Kidney (tissue), 14 donors: ENCODE data around the gene IPO11. TPM values are rescaled to one million over a fixed set of nuclear protein-coding genes. Genes with fewer than 3 reads are reported as not detected.
A peak's percentile ranks its signal among the peaks of the same experiment; 100 is the strongest.

Source experiments
- DNase-seq, 5 donors: peaks; one replicate each; pipeline ENCODE4 v3.0.0-alpha.2; 2013 to 2020
- FAIRE-seq: peaks from 2 replicates; lab custom pipeline; 2012; peaks lifted over from hg19 to GRCh38; lab: Jason Lieb, UNC
- H3K27ac ChIP-seq, 2 donors: one replicate each; pipeline ENCODE4 v1.7.0; 2013; ENCODE audit warnings: low read depth in 2 of 2, low read length in 2 of 2, inconsistent platforms in 1 of 2
- H3K27me3 ChIP-seq: one replicate; pipeline ENCODE4 v1.7.1; 2013; ENCODE audit warnings: low read length, inconsistent platforms; ENCODE audit not compliant: control insufficient read depth, insufficient read depth
- H3K36me3 ChIP-seq, 3 donors: one replicate each; pipeline versions ENCODE4 v1.7.0 to v1.7.1; 2013; ENCODE audit warnings: low read length in 3 of 3, control low read depth in 1 of 3, inconsistent platforms in 1 of 3; ENCODE audit not compliant: insufficient read depth in 3 of 3, control insufficient read depth in 2 of 3
- H3K4me1 ChIP-seq, 3 donors: one replicate each; pipeline versions ENCODE4 v1.7.0 to v1.7.1; 2013; ENCODE audit warnings: low read length in 3 of 3, inconsistent platforms in 1 of 3, low read depth in 1 of 3; ENCODE audit not compliant: control insufficient read depth in 2 of 3, insufficient read depth in 2 of 3
- H3K4me3 ChIP-seq, 3 donors: one replicate each; pipeline versions ENCODE4 v1.7.0 to v1.8.1; 2013; ENCODE audit warnings: low read length in 3 of 3, control low read depth in 1 of 3, inconsistent platforms in 1 of 3
- H3K9ac ChIP-seq, 3 donors: one replicate each; pipeline versions ENCODE4 v1.7.0 to v1.7.1; 2013; ENCODE audit warnings: low read length in 3 of 3, control low read depth in 1 of 3, inconsistent platforms in 1 of 3
- H3K9me3 ChIP-seq, 3 donors: one replicate each; pipeline versions ENCODE4 v1.7.0 to v1.7.1; 2013; ENCODE audit warnings: low read length in 3 of 3, control low read depth in 1 of 3, inconsistent platforms in 1 of 3; ENCODE audit not compliant: control insufficient read depth in 2 of 3, insufficient read depth in 1 of 3
- intact Hi-C: fragments of 100-400 bp; cut with DNase I; formaldehyde crosslinking; loops from one replicate; pipeline ENCODE4 v1.11.1; 2022
- polyA plus RNA-seq: library from polyadenylated mRNA; stranded (reverse); fragments of 350-450 nt; fragmentation: Illumina TruSeq; extraction: RNeasy Lipid Tissue Mini Kit (QIAGEN cat#74804); gene quantifications from one replicate; pipeline ENCODE4 v1.2.3, GENCODE V29; 2014; ENCODE audit warnings: low read depth, low replicate concordance; ENCODE audit not compliant: insufficient read depth
- total RNA-seq: library from RNA; stranded (reverse); fragmentation: NEBNext Ultra II Directional; extraction: Animal tissue kit (Norgen Biotek cat#: 25700); gene quantifications from one replicate; pipeline ENCODE4 v1.2.1, GENCODE V29; 2021
- TF ChIP-seq, protein P1 (sequence below): IDR thresholded peaks from 3 replicates; pipeline ENCODE4 v1.5.1; 2012; ENCODE audit warnings: mild to moderate bottlenecking, moderate library complexity, borderline replicate concordance; ENCODE audit not compliant: insufficient read depth; ENCODE audit errors: extremely low read depth
- donor health status: control.
- donor health status: control.
- donor health status: control.
- donor health status: control.
- donor health status: control.
- donor health status: DM: yes; HTN: yes; CAD: no.
- donor health status: Normal renal cell carcinoma (clear cell type).

IPO11 gene
- total and polyA plus RNA-seq, 2 donors from 2014 or later, result 18.5 to 36.1 TPM

DNA sequence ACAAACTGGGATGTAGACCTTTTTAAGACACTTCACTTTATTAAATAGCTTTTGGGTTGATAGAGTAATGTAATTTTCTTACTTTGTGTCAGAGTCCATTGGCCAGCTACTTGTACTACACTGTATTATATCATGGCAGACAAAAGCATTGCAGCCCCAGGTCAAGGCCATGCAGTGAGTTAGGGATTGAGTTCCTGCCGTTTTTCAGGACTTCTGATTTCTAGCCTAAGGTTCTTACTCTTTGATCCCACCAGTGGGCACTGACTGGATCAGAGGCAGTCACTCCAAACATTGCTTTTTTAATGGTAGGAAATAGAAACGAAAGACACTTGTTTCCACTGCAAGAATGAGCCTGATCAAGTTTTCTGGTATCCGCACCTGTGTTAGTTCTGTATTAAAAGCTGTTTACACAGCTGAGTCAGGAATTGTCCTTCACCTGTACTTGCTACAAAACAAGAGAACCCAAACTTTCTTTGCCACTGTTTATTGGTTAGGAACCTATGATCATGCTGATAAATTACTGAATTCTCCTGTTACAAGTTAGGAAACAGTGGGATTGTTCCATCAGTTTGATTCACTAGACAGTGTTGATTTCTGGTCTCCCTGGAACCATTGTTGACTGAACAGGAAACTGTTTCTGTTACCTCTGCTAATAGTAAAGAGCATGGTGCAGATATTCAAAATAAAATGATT is 188.1 kb downstream of the IPO11 start:
- intact Hi-C loops, result no loop called here
- FAIRE-seq (no peak), DNase-seq (peak in 2 of 5 donors; percentile 6 to 9)
- Histone ChIP-seq H3K27ac (no peak overlapping the region), H3K4me3 (no peak overlapping the region), H3K4me1 (no peaks in the 10 kb centered on the region), H3K9ac (no peak overlapping the region), H3K36me3 (no peaks in the 10 kb centered on the region), H3K9me3 (no peaks in the 10 kb centered on the region), H3K27me3 (no peaks in the 10 kb centered on the region)
- TF ChIP-seq, protein P1, sequence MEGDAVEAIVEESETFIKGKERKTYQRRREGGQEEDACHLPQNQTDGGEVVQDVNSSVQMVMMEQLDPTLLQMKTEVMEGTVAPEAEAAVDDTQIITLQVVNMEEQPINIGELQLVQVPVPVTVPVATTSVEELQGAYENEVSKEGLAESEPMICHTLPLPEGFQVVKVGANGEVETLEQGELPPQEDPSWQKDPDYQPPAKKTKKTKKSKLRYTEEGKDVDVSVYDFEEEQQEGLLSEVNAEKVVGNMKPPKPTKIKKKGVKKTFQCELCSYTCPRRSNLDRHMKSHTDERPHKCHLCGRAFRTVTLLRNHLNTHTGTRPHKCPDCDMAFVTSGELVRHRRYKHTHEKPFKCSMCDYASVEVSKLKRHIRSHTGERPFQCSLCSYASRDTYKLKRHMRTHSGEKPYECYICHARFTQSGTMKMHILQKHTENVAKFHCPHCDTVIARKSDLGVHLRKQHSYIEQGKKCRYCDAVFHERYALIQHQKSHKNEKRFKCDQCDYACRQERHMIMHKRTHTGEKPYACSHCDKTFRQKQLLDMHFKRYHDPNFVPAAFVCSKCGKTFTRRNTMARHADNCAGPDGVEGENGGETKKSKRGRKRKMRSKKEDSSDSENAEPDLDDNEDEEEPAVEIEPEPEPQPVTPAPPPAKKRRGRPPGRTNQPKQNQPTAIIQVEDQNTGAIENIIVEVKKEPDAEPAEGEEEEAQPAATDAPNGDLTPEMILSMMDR, result no peak

DNA sequence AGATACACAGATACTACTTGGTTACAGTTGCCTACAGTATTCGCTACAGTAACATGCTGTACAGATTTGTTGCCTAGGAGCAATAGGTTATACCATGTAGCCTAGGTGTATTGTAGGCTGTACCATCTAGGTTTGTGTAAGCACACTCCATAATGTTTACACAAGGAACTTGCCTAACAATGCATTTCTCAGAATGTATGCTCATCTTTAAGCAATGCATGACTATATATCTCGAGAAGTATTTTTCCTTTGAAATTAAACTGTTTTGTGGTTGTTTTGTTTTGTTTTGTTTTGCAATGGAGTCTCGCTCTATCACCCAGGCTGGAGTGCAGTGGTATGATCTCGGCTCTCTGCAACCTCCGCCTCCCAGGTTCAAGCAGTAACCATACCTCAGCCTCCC is 191.4 kb downstream of the IPO11 start:
- Histone ChIP-seq H3K36me3 (no peaks in the 10 kb centered on the region), H3K4me1 (no peaks in the 10 kb centered on the region), H3K27ac (no peak overlapping the region), H3K9me3 (no peaks in the 10 kb centered on the region), H3K4me3 (no peak overlapping the region), H3K27me3 (no peaks in the 10 kb centered on the region), H3K9ac (no peak overlapping the region)
- TF ChIP-seq, protein P1, result no peak
- DNase-seq, result no peak
- intact Hi-C loops, result no loop called here
- FAIRE-seq, result no peak

DNA sequence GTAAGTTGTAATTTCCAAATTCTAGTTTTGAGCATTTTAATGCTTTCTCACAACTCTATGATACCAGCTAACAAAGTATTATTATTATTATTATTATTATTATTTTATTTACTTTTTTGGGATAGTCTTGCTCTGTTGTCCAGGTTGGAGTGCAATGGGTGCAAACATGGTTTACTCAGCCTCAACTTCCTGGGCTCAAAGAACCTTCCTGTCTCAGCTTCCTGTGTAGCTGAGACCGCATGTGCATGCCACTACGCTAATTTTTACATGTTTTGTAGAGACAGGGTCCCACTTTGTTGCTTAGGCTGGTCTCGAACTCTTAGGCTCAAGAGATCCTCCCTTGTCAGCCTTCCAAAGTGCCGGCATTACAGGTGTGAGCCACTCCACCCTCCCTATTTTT is 193.1 kb downstream of the IPO11 start:
- intact Hi-C loops, result no loop called here
- H3K27ac ChIP-seq, result no peak overlapping the region
- H3K4me3 ChIP-seq, result no peak overlapping the region
- TF ChIP-seq, protein P1, result no peak
- no peak overlapping the region for H3K9ac ChIP-seq
- H3K4me1 ChIP-seq, result no peaks in the 10 kb centered on the region
- H3K27me3 ChIP-seq, result no peaks in the 10 kb centered on the region
- no peak for FAIRE-seq
- no peaks in the 10 kb centered on the region for H3K36me3 ChIP-seq
- no peak for DNase-seq
- no peaks in the 10 kb centered on the region for H3K9me3 ChIP-seq

DNA sequence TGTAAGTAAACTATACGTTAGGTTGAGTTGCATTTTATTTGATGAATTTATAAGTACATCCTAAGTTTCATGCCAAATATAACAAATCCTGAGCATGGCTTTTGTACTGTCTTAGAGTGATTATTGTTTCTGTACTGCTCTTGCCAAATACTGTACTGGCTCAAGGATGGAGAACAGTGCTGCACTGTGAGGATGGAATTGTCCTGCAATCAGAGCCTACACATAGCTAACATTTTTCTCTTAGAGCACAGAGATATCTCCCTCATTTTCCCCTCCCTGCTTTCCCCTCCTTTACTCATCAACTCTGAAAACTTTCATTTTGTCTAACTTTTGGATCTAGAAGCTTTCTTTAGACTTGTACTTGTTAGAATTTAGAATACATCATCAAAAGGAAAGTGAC is 194.3 kb downstream of the IPO11 start:
- TF ChIP-seq, protein P1, result no peak
- Histone ChIP-seq H3K9ac (no peak overlapping the region), H3K4me3 (no peak overlapping the region), H3K27ac (no peak overlapping the region), H3K36me3 (no peaks in the 10 kb centered on the region), H3K27me3 (no peaks in the 10 kb centered on the region), H3K9me3 (no peaks in the 10 kb centered on the region), H3K4me1 (no peaks in the 10 kb centered on the region)
- intact Hi-C loops, result no loop called here
- DNase-seq, result no peak
- FAIRE-seq, result no peak
